Fibroblast of skin of scalp (primary cell): ENCODE results near the gene DCUN1D4.
A peak's percentile ranks its signal among the peaks of the same experiment; 100 is the strongest.
"Not testable (repeated sequence)": the region's sequence is repeated elsewhere in the genome, so short reads cannot be mapped to it uniquely, and the experiment has no call there.

Experiments used
- DNase-seq: peaks from one replicate; pipeline ENCODE4 v3.0.0-alpha.2; 2013

The DCUN1D4 gene

GRCh38 chr4:51855270-51855669, 12.3 kb downstream of the DCUN1D4 start:
- DNase-seq, result no peak

- DNase-seq, result no peak
Measured at GRCh38 chr4:51855751-51856150, 12.8 kb downstream of the DCUN1D4 start.

GRCh38 chr4:51858605-51859202, 15.8 kb downstream of the DCUN1D4 start:
- DNase-seq, result no peak

GRCh38 chr4:51859476-51860031, 16.6 kb downstream of the DCUN1D4 start:
- no peak for DNase-seq

- DNase-seq, result no peak
Measured at GRCh38 chr4:51862199-51862598, 19.2 kb downstream of the DCUN1D4 start.

- no peak for DNase-seq
Measured at GRCh38 chr4:51862781-51863180, 19.8 kb downstream of the DCUN1D4 start.

GRCh38 chr4:51865717-51866116, 22.8 kb downstream of the DCUN1D4 start:
- no peak for DNase-seq

- no peak for DNase-seq
Measured at GRCh38 chr4:51866835-51867234, 23.9 kb downstream of the DCUN1D4 start.

GRCh38 chr4:51867689-51868448, 24.9 kb downstream of the DCUN1D4 start:
- no peak for DNase-seq

- no peak for DNase-seq
Measured at GRCh38 chr4:51868449-51868847, 25.5 kb downstream of the DCUN1D4 start.

GRCh38 chr4:51870441-51871188, 27.7 kb downstream of the DCUN1D4 start:
- no peak for DNase-seq

GRCh38 chr4:51872283-51872997, 29.5 kb downstream of the DCUN1D4 start:
- DNase-seq, result no peak

- DNase-seq, result no peak
Measured at GRCh38 chr4:51874551-51874950, 31.6 kb downstream of the DCUN1D4 start.

GRCh38 chr4:51878431-51878830, 35.5 kb downstream of the DCUN1D4 start:
- no peak for DNase-seq

- no peak for DNase-seq
Measured at GRCh38 chr4:51880016-51880915, 37.3 kb downstream of the DCUN1D4 start.

- DNase-seq, result no peak
Measured at GRCh38 chr4:51884055-51884454, 41.1 kb downstream of the DCUN1D4 start.

GRCh38 chr4:51884606-51885005, 41.7 kb downstream of the DCUN1D4 start:
- no peak for DNase-seq

GRCh38 chr4:51885363-51885762, 42.4 kb downstream of the DCUN1D4 start:
- peak; percentile 8 for DNase-seq

GRCh38 chr4:51890760-51891159, 47.8 kb downstream of the DCUN1D4 start:
- DNase-seq, result no peak

- DNase-seq, result not testable (repeated sequence)
Measured at GRCh38 chr4:51893402-51893801, 50.4 kb downstream of the DCUN1D4 start.

- DNase-seq, result peak; percentile 25
Measured at GRCh38 chr4:51894059-51894645, 51.2 kb downstream of the DCUN1D4 start.
